HG03575 (cell line): ENCODE results near the gene IFI27L1.

Experiments
- ATAC-seq: cut with Tn5 transposase; IDR thresholded peaks from one replicate; pipeline ENCODE4 v1.9.1; 2021; ENCODE audit not compliant: unreplicated experiment, insufficient number of reproducible peaks, low FRiP score; ENCODE audit errors: extremely low read depth

IFI27L1 gene, protein sequence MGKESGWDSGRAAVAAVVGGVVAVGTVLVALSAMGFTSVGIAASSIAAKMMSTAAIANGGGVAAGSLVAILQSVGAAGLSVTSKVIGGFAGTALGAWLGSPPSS

DNA sequence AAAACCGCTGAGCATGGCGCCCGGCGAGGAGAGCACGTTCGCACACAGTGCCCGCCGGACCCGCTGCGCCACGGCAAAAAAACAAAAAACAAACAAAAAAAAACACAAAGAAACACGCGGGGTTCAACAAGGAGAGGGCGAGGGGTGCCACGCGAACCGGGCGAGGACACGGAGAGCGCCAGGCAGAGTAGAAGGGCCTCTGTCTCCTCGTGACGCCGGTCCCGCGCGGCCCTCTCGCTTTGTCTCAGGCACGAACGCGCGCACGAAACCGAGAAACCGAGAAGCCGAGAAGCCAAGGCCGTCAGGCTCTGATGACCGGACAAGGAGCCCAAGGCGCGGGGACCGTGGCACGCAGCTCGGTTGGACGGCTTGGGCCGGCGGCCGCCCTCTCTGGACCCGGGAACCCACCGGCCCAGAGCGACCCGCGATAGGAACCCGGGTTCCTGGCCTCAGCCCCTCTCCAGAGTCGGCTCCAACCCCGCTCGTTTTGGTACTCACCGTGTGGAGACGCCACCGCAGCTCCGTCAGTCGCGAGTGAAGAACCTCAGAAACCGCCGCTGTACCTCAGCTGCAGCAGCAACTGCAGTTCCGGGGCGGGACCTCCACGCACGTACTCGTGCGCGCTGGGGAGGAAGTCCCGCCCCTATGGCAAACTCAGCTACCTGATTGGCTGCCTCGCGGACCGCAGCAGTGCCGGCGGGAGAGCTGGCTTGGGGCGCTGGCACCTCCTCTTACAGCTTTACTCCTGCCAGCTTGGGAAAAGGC lies at the start of gene IFI27L1, which contains the start of gene DDX24:
IFI27L1 (plus strand) TSS at position 690 of the 765 bp plus-strand sequence. CDS start 15,628 bp downstream, outside the sequence.
DDX24 (minus strand) TSS at position 582 of the 765 bp plus-strand sequence. CDS start 1,460 bp downstream, outside the sequence.
- ATAC-seq: peak; percentile 69

GRCh38 chr14:94031883-94032279 lies 49.2 kb upstream of the IFI27L1 start:
- ATAC-seq: no peak

DNA sequence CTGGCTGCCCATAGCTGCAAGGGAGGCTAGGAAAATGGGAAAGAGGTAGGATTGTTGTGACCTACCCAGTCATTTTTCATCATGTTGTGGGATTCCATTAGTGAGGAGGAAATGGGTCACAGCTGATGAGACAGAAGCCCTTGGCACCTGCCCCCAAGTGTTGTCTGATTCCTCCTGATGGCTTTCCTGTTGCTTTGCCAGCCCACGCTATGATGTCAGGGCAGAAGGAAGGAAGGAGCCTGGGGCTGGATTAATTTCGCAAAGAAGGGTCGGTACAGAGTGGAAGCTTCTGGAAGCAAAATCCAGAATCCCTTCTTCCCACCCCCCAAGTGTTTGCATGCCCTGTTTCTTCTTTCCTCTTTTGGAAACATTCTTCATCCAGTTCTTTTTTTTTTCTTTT lies 46.2 kb upstream of the IFI27L1 start:
- no peak for ATAC-seq

DNA sequence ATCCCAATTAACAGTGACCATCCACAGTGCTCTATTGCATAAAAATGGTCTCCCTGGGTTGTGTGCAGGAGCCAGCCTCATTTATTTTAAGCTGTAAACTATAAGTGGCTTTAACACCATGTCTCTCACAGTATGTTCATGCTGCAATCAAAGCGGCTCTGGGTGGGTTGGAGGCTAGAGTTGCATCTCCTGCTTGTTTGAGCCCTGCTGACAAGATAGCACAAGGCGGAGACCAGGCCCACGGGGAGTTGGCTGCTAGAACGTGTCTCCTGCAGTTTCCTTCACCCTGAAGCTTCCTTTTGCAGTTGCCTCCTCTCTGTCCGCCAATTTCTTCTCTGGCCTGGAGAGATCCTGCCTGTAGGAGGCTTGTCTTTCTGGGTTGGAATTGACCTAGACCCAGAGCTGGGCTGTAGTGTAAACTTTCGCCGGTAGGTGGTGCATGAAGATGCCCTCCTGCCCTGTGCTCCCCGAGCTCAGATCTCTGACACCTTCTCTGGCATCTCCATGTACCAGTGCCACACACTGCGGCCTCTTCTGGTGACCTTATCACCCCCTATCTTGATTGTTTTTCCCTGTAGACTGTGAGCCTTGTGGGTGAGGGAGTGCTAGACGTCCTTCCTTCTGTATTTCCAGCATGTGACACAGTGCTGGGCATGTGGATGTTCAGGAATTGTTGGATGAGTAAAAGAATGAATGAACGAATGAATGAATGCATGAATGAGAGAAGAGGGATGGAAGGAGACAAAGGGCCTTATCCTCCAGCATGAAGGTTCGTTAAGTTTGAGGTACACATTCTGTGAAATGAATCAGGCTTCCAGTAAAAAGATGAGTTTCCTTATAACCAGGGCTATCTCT lies 44.6 kb upstream of the IFI27L1 start:
- ATAC-seq: no peak

DNA sequence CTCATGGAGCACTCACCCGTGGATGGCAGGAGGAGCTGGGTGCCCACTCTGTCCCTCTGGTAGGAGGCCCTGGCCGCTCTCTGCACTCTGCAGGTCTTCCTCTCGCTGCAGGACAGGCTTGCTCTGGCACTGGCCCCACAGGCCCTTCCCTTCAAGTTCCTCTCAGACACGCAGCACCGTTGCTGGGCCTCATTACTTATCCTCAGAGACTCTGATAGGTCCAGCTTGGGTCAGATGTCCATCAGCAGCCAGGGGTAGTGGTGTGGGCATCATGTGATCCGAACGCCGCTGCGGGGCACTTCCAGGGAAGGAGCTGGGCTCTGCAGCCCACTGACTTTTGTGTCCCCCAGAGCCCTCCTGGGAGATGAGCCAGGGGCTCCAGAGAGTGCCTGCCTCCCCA lies 43.2 kb upstream of the IFI27L1 start:
- no peak for ATAC-seq

DNA sequence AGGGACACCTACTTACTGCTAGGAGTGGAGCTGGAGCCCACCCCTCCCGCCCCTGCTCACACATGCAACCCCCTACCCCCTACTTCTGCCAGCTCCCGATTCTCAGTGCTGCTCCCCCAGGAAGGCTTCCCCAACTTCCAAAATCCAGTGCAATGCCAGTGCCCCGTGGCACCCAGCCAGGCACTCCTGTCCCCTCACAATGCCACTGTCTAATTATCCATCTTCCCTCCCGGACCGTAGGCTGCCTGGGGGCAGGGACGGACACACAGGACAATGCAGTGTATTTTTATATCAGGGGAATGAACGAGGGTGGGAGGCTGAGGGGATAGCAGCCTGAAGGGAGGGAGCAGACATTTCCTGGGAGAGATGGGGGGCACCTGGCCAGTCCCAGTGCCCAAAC lies 42.6 kb upstream of the IFI27L1 start:
- no peak for ATAC-seq

- no peak for ATAC-seq
Measured at GRCh38 chr14:94038921-94039629, 42.0 kb upstream of the IFI27L1 start.

GRCh38 chr14:94040247-94040646 lies 40.9 kb upstream of the IFI27L1 start:
- no peak for ATAC-seq

GRCh38 chr14:94040796-94041195 lies 40.3 kb upstream of the IFI27L1 start:
- no peak for ATAC-seq

GRCh38 chr14:94041551-94042346 lies 39.4 kb upstream of the IFI27L1 start:
- ATAC-seq: no peak

GRCh38 chr14:94042433-94043091 lies 38.5 kb upstream of the IFI27L1 start:
- no peak for ATAC-seq

DNA sequence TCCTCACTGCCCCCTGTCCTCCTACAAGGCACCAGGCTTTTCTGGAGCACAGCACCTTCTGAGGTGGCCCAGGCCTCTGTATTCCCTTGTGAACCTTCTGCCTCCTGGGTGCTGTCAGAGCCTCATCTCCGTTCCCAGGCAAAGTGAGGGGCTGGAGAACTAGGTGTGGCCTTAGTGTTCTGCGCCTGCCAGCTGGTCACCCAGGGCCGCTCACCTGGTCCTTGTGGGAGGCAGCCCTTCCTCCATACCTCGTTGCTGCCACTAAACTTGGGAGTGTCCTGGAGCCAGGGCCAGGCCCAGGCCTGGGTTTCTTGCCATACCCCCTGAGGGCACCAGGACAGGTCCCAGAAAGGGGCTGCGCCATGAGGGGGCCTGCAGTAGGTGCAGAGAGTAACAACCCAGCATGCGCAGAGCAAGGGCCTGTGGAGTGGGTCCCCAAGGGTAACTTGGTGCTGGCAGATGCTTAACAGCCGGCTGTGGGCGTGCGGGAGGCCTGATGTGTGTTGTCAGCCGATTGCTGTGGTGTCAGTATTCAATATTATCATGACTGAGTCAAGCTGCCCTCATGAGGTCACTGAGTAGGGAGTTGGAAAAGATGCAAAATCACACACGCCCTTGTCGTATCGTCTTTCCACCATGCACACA lies 37.9 kb upstream of the IFI27L1 start:
- no peak for ATAC-seq

DNA sequence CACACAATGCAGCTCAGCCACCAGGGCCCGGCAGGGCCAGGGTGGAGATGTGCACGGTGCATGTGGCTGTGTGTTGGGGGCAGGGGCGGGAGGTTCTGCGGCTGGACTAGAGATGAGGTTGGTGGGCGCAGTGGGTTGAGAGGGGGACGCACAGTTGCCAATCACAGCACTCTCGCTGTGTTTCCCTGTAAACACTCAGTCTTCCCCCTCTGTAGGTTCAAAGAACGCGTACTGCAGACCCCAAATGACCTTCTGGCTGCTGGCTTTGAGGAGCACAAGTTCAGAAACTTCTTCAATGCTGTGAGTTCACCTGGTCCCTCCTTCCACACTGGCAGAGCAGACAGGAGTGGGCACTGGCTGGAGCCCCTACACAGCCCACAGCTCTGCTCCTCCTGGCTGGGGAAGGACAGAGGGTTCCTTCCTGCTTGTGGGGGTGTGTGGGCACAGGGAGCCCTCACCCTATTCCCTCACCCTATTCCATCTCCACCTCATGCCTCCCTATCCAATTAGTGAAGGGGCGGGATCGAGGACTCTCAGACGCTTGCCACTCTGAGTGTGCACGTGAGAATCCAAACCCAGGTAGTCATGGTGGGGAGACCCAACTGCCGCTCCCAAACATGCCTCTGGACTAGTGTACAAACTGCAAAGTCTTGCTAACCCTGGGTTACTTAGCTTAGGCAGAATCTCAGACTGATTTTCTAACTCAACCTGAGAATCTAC lies 37.2 kb upstream of the IFI27L1 start:
- no peak for ATAC-seq

- ATAC-seq: no peak
Measured at GRCh38 chr14:94044476-94045091, 36.5 kb upstream of the IFI27L1 start.

DNA sequence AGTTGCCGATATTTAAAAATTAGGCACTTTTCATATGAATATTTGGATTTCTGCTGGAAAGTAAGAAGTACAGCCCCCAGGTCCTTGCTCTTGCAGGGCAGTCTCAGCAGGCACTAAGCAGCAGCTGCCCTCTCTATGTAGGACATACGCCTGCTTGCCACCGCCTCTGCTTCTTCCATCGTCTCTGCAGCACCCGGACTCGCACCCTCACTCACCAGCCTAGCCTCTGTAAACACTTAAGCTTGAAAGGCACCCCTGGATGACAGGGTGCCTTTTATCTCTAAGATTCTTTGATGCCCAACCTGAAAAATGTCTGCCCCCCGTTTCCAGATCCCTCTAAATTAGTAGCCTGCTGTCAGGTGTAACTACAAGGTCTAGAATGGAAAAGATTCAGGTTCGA lies 36.0 kb upstream of the IFI27L1 start:
- ATAC-seq: no peak

- no peak for ATAC-seq
Measured at GRCh38 chr14:94045563-94046345, 35.4 kb upstream of the IFI27L1 start.
